ENCODE results near the gene CLPX.
"Not testable (repeated sequence)": the region's sequence is repeated elsewhere in the genome, so short reads cannot be mapped to it uniquely, and the experiment has no call there.

CLPX gene

DNA sequence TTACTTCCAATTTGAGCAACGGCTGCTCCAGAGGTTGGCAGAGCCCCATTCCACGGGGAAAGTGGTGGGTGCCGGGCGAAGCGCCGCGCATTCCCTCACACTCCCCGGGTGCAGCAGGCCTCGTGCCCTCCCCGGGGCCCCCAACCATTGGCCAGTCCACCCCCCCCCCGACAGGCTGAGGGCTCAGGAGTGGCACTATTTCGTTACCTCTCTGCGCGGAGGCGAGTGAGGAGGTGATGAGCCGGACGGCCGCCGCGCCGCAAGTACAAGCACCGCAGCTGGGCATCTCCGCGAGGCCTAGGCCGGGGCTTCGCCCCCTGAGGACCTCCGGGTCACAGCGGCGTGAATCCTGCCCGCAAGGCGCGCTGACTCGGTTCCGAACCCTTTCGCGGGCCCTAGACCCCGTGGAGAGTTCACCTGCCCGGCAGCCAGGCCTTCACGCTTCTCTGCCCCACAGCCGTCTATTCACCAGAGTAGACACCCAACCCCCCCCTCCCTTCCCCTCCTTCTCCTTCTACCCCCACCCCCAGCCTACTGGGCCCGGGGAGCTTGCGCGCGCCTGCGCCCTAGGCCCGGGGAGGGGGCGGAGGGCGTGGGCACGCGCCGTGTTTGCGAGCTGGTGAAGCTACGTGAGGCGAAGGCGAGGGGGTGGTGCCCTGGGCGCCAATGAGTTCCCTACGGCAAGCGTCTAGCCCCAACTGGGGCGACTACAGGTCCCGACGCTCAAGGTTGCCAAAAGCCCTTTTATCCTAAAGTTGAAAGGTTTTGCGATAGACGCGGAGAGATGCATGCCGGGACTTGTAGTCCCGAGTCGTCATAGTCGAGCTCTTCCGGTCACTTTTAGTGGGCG is at the start of gene CLPX:
TSS of gene CLPX (minus strand) at position 475 of the 850 bp plus-strand sequence. CDS start at position 286, 189 bp downstream.
- DNase-seq (ENCODE audit: low spot score) = peak; percentile 100

DNA sequence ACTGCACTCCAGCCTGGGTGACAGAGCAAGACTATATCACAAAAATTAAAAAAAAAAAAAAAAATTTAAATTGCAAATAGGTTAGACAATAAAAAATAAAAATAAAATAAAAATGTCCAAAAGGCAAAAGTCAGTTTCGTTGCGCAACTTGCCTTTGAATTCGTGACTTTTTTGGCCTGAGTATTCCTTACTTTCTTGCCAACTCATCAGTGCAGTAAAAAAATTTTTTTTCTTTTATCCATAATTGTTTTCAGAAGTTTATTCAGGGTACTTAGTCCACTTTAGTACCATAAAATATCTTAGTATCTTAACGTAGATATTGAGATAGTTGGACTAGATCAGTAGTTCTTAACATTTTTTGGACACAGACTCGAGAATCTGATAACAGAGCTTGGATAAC is 48.6 kb upstream of the CLPX start:
- no peak for DNase-seq (ENCODE audit: low spot score)

- no peak for DNase-seq (ENCODE audit: low spot score)
These were observed 47.4 kb upstream of the CLPX start for GRCh38 chr15:65232520-65232919.

DNA sequence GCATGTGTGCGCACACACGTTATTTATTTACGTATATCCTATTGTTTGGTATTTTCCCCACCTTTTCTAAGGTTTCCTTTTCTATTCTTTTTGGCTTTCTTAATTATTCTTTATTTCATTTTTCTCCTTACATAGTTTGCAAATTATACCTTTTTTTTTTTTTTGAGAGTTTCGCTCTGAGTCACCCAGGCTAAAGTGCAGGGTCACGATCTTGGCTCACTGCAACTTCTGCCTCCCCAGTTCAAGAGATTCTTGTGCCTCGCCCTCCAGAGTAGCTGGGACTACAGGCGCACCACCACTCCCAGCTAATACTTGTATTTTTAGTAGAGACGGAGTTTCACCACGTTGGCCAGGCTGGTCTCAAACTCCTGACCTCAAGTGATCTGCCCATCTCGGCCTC is 46.2 kb upstream of the CLPX start:
- no peak for DNase-seq (ENCODE audit: low spot score)

GRCh38 chr15:65226901-65227300 is 41.8 kb upstream of the CLPX start:
- not testable (repeated sequence) for DNase-seq (ENCODE audit: low spot score)

- no peak for DNase-seq (ENCODE audit: low spot score)
These were observed 41.1 kb upstream of the CLPX start for GRCh38 chr15:65226221-65226620.

GRCh38 chr15:65223996-65224395 is 38.9 kb upstream of the CLPX start:
- no peak for DNase-seq (ENCODE audit: low spot score)

GRCh38 chr15:65222891-65223290 is 37.7 kb upstream of the CLPX start:
- no peak for DNase-seq (ENCODE audit: low spot score)

DNA sequence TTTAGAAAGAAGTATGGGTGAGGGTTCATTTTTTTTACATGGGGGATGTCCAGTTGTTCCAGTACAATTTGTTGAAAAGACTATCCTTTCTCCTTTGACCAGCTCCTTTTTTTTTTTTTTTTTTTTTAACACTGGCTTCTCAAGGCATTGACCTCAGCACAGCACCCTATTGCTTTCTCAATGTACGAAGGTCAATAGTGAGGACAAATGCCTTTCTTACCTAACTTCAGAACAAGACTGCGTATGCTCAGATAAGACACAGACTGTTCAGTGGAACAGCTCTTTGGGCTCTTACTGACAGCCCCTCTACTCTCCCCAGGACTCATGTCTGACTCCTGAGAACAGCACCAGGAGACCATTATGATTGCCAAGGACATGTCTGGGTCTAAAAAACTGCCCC is 36.6 kb upstream of the CLPX start:
- no peak for DNase-seq (ENCODE audit: low spot score)

DNA sequence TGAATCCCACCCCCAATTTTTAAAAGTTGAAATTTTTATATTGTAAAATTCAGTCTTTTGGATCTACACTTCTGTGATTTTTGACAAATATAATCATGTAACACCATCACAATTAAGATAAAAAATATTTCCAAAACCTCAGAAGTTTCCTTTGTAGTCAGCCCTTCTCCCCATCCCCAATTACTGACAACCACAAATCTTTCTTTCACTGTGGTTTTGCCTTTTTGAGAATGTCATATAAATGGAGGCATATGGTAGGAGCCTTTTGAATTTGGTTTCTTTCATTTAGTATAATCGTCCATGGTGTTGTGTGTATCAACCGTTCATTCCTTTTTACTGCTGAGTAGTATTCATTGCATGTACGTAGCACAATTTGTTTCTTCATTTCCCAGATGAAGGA is 34.0 kb upstream of the CLPX start:
- DNase-seq (ENCODE audit: low spot score) = no peak

DNA sequence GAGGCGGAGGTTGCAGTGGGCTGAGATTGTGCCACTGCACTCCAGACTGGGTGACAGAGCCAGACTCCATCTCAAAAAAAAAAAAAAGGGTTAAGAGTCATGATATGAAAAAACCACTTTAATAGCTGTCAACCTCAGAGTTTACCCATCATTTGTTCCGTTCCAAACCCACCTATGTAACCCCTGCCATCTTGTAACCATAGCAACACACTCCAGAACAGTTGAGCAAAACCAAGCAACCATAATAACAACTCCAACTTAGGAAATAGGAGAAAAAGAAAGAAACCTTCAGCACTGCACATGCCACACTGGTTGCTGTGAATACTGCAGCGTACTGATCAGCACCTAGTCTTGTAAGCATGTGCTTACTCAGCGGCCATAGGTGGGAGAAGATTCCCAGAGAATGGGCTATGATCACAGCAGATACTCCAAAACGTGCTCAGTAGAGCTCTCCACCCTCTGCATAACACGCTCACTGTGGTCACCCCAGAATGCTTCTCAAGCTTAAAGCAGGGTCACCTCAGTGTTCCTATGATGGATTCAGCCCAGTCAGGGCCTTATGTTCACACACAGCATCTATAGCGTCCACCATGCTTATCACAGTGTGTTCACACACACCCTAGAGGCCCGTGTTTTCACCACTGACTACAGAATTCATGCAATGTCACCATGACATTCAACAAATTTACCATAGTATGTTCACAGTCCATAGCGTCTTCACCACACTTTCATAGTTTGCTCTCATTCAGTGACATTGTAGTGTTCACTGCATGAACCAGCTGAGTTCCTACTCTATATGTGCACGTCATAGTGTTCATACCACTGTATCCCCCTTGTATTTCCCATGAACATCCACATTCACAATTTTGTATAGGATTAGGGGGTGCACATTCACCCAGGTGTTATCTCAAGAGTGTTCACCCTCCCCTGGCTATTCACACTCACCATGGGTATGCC is 32.7 kb upstream of the CLPX start:
- no peak for DNase-seq (ENCODE audit: low spot score)

GRCh38 chr15:65215496-65215895 is 30.4 kb upstream of the CLPX start:
- no peak for DNase-seq (ENCODE audit: low spot score)

DNA sequence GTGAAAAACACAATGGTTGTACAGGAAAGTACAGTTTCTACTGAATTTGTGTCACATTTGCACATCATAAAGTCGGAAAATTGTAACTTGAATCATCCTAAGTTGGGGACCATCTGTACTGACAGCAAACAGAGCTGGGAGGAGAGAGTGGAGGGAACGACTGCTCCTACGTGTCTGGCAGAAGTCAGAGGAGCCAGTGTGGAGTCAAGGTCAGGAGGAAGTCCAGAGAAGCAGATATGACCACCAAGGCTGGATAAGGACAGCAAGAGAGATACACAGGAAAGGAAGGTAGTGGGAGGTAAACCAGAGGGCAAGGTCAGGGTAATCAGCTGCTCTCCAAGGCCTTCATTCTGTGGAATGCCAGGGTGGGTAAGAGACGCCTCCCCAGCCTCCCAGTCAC is 28.9 kb upstream of the CLPX start:
- DNase-seq (ENCODE audit: low spot score) = no peak

GRCh38 chr15:65213241-65213640 is 28.1 kb upstream of the CLPX start:
- DNase-seq (ENCODE audit: low spot score) = no peak

DNA sequence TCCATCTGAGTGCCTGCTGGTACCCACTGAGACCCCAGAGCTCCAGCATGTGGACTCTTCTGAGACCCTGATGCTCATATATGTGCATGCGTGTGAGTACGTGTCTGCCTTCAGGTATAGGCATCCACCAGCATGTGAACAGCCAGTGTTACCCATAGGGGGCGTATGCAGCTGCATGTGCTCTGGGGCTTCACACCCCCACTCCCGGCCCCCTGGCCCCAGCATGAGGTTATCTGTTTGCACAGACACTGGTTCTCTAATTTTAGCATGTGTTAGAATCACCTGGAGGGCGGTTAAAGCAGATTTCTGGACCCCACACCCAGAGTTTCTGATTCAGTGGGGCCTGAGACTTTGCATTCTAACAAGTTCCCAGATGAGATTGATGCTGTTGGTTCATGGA is 27.0 kb upstream of the CLPX start:
- DNase-seq (ENCODE audit: low spot score) = no peak

DNA sequence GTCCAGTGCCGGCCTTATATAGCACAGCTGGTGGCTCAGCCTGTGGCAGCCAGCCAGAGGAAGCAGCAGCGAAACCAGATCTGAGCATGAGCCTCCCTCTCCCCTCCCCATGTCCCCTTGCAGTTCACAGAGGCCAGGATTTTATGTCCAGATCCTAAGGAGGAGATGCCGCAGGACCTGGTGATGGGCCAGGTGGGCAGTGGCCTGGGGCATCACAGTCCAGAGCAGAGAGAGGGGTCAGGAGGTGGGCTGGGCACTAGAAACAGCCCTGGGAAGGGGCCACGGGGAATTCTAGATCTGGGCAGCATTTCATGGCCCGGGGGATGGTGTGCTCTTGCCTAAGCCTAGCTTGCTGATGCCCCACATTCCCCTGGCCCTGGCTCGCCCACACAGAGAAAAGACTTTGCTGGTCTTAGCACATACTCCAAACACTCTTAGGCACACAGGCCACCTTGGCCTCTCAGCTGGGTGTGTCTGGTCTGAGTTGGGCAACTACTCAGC is 26.4 kb upstream of the CLPX start:
- peak; percentile 65 for DNase-seq (ENCODE audit: low spot score)

DNA sequence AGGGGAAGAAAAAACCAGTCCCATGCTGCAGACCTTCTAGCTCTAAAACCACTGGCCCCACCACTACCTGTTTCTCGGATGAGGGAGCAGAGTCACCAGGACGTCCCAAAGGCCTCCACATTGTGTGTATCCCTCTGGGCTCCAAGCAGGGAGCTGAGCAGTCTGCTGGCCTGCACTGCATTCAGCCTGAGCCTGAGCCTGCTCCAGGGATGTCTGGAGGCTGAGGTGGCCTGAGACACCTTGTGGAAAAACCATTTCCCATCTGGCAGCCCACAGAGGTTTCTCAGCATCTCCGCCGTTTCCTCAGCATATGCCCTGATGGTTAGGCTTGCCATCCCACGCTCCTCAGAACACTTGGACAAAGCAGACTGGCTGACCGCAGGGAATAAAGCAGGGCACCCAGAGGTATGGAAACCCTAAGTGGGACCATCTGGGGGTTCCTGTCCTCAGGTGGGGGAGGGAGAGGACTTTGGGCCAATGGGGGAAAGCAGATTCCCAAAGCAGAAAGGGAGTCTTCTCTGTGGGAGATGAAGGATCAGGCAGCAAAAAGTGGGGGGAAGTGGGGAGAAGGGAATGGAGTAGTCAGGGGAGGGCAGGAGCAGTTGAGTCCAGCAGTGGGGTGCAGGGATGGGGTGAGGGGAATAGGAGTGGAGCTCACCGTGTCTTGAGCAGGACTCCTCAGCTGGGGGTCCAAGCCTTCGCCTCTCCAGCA is 25.8 kb upstream of the CLPX start, which contains the start of gene CILP:
TSS of gene CILP (minus strand) at position 704 of the 712 bp plus-strand sequence. CDS start 1,718 bp downstream, outside the sequence.
- no peak for DNase-seq (ENCODE audit: low spot score)

- DNase-seq (ENCODE audit: low spot score) = no peak
These were observed 24.8 kb upstream of the CLPX start for GRCh38 chr15:65209701-65210643.

DNA sequence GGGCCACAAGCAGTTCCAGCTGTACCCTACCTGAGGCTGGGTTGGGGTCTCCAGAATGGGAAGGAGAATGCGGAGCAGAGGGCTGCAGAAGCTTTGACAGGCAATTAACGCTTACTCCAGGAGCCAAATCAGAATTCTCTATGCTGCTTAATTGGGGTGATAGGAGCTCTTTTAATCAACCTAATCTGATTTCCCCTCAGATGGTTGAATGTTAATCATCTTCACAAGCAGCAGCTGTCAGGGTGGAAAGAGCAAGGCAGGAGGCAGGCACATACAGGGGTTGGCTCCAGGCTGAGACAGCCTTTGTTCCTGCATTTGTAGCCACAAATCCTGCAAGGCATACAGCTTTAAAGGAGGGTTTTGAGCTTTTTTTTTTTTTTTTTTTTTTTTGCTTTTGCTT is 23.5 kb upstream of the CLPX start:
- DNase-seq (ENCODE audit: low spot score) = no peak

DNA sequence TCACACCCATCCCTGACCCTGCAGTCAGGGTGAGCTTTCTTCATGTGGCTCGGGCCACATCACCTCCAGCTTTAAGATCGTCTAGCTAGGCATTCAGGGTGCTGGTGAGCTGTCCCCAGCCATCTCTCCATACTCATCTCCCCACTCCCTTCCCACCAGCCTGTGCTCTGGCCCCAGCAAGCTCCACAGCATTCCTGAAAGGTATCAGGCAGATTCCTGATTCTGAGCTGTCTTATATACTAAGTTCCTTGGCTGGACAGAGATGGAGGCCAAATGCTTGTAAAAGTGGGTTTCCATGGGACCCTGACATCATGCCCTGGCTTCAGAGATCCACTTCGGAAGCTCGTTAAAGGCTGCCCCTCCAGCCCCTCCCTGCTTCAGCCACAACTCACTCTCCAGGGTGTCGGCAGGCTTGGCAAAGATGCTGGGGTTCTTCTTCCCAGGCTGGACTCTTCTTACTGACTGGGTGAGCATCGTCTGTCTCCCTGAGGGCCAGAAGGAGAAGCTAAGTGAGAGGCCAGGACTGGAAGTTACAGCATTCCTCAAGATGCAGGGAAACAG is 22.2 kb upstream of the CLPX start:
- DNase-seq (ENCODE audit: low spot score) = no peak
